ENCODE measurements around the gene EFNA3.

DNA sequence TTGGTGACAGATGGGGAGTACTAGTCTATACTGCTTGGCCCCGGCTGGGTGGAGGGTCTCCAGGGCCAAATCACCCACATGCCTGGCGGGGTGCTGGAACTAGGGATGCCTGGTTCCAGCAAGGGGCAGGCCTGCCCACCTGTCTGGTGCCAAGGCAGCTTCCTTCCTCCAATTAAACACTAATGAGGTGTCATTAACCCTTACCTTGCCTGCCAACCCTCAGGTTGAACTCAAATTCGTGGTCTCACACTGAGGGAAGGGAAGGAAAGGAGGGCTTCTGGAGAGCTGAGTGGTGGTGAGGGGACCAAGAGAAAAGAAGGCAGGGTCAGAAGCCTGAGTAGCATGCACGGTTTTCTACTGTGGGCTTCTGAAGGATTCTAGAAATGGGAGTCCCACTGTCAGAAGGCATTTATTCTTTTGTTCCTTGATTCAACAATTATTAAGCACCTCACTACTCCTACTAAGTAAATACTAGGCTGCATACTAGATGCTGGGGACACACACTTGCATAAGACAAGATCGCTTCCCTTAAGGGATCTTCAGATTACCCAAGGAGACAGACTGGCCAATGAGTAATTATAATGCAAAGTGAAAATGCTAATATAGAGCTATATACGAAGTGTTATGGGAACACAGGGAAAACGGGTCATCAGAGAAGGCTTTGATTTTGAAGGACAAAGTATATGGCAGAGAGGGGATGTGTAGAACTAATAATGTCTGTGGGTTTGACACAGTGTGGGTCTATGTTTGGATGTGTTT is 5.9 kb upstream of the EFNA3 start:
- TF ChIP-seq SP1 (IDR thresholded peaks at IDR 0.05; ENCODE audit: low read depth) (no peak), TCF7L2 (IDR thresholded peaks at IDR 0.05; ENCODE audit: borderline replicate concordance, extremely low read depth, insufficient read depth, insufficient read length) (no peak), POLR2A (IDR thresholded peaks at IDR 0.05; ENCODE audit: borderline replicate concordance, extremely low read depth, insufficient read depth, insufficient read length) (no peak), RAD21 (IDR thresholded peaks at IDR 0.05; ENCODE audit: low read depth) (no peak), SRF (IDR thresholded peaks at IDR 0.05; ENCODE audit: low read depth) (no peak), EZH2 (IDR thresholded peaks at IDR 0.05) (no peak), POLR2AphosphoS5 (IDR thresholded peaks at IDR 0.05; ENCODE audit: low read depth, low read length) (no peak), JUND (IDR thresholded peaks at IDR 0.05) (no peak), SIN3A (IDR thresholded peaks at IDR 0.05; ENCODE audit: low read depth) (no peak)
- TF ChIP-seq, protein P1, sequence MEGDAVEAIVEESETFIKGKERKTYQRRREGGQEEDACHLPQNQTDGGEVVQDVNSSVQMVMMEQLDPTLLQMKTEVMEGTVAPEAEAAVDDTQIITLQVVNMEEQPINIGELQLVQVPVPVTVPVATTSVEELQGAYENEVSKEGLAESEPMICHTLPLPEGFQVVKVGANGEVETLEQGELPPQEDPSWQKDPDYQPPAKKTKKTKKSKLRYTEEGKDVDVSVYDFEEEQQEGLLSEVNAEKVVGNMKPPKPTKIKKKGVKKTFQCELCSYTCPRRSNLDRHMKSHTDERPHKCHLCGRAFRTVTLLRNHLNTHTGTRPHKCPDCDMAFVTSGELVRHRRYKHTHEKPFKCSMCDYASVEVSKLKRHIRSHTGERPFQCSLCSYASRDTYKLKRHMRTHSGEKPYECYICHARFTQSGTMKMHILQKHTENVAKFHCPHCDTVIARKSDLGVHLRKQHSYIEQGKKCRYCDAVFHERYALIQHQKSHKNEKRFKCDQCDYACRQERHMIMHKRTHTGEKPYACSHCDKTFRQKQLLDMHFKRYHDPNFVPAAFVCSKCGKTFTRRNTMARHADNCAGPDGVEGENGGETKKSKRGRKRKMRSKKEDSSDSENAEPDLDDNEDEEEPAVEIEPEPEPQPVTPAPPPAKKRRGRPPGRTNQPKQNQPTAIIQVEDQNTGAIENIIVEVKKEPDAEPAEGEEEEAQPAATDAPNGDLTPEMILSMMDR (IDR thresholded peaks at IDR 0.05 in 2 of 3, conservative IDR thresholded peaks at IDR 0.05 in 1 of 3; ENCODE audit: borderline replicate concordance in 1 of 3, insufficient read depth in 1 of 3, low read depth in 2 of 3, low read length in 2 of 3): no peak
- TF ChIP-seq, protein P2, sequence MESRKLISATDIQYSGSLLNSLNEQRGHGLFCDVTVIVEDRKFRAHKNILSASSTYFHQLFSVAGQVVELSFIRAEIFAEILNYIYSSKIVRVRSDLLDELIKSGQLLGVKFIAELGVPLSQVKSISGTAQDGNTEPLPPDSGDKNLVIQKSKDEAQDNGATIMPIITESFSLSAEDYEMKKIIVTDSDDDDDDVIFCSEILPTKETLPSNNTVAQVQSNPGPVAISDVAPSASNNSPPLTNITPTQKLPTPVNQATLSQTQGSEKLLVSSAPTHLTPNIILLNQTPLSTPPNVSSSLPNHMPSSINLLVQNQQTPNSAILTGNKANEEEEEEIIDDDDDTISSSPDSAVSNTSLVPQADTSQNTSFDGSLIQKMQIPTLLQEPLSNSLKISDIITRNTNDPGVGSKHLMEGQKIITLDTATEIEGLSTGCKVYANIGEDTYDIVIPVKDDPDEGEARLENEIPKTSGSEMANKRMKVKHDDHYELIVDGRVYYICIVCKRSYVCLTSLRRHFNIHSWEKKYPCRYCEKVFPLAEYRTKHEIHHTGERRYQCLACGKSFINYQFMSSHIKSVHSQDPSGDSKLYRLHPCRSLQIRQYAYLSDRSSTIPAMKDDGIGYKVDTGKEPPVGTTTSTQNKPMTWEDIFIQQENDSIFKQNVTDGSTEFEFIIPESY (IDR thresholded peaks at IDR 0.05; ENCODE audit: extremely low read depth, insufficient replicate concordance, low read length): no peak
- TF ChIP-seq, protein P3, sequence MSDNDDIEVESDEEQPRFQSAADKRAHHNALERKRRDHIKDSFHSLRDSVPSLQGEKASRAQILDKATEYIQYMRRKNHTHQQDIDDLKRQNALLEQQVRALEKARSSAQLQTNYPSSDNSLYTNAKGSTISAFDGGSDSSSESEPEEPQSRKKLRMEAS (IDR thresholded peaks at IDR 0.05): no peak
- TF ChIP-seq, protein P4, sequence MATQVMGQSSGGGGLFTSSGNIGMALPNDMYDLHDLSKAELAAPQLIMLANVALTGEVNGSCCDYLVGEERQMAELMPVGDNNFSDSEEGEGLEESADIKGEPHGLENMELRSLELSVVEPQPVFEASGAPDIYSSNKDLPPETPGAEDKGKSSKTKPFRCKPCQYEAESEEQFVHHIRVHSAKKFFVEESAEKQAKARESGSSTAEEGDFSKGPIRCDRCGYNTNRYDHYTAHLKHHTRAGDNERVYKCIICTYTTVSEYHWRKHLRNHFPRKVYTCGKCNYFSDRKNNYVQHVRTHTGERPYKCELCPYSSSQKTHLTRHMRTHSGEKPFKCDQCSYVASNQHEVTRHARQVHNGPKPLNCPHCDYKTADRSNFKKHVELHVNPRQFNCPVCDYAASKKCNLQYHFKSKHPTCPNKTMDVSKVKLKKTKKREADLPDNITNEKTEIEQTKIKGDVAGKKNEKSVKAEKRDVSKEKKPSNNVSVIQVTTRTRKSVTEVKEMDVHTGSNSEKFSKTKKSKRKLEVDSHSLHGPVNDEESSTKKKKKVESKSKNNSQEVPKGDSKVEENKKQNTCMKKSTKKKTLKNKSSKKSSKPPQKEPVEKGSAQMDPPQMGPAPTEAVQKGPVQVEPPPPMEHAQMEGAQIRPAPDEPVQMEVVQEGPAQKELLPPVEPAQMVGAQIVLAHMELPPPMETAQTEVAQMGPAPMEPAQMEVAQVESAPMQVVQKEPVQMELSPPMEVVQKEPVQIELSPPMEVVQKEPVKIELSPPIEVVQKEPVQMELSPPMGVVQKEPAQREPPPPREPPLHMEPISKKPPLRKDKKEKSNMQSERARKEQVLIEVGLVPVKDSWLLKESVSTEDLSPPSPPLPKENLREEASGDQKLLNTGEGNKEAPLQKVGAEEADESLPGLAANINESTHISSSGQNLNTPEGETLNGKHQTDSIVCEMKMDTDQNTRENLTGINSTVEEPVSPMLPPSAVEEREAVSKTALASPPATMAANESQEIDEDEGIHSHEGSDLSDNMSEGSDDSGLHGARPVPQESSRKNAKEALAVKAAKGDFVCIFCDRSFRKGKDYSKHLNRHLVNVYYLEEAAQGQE (IDR thresholded peaks at IDR 0.05; ENCODE audit: low read depth): no peak

Measured in HCT116 (cell line).